K562 (cell line): ENCODE data around the gene MMP10.

Experiments used
- KLF1 ChIP-seq: fragments of 450-650 bp; IDR thresholded peaks from 2 replicates; pipeline ENCODE4 v1.6.1; 2016; ENCODE audit warnings: missing genetic modification characterization, missing compliant biosample characterization
- SIRT6 ChIP-seq: IDR thresholded peaks from one replicate; pipeline ENCODE4 v1.6.1; 2012; ENCODE audit warnings: low read depth, mild to moderate bottlenecking, control low read depth, inconsistent platforms, low read length, moderate library complexity
- ZNF707 ChIP-seq: fragments of 250-450 bp; sonication (Bioruptor Pico); conservative IDR thresholded peaks from 2 replicates; pipeline ENCODE4 v1.8.0; 2022; ENCODE audit warnings: inconsistent platforms, mild to moderate bottlenecking, moderate library complexity
- TF ChIP-seq, protein P1 (sequence below), 3 experiments: IDR thresholded peaks in 2 of 3; conservative IDR thresholded peaks in 1 of 3; 2 replicates each; pipeline ENCODE4 v1.5.1; 2011 to 2012; ENCODE audit warnings: low read length in 3 of 3, mild to moderate bottlenecking in 3 of 3, control low read depth in 2 of 3, improper control_type of control experiment in 1 of 3, inconsistent platforms in 1 of 3, low read depth in 1 of 3, mixed read lengths in 1 of 3, moderate library complexity in 1 of 3; ENCODE audit not compliant: insufficient read depth in 2 of 3

DNA sequence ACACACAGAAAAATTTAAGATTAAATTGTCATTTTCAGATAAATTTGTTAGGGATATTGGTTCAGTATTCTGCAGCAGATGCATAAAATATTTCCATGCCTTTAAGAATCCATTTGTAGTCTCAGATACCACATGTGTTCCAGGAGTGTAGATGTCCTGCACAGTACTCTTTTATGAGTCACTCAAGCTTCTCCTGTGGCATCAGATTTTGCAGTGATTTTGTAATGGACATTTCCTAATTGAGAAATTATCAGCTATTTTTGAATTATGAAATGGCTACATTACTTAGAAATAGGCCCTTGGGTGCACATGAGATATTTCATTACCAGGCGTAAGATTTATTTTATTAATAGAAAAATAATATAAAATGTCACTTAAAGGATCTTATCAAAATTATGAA lies 44.1 kb upstream of the MMP10 start:
- TF ChIP-seq ZNF707 = no peak
- TF ChIP-seq, protein P1, sequence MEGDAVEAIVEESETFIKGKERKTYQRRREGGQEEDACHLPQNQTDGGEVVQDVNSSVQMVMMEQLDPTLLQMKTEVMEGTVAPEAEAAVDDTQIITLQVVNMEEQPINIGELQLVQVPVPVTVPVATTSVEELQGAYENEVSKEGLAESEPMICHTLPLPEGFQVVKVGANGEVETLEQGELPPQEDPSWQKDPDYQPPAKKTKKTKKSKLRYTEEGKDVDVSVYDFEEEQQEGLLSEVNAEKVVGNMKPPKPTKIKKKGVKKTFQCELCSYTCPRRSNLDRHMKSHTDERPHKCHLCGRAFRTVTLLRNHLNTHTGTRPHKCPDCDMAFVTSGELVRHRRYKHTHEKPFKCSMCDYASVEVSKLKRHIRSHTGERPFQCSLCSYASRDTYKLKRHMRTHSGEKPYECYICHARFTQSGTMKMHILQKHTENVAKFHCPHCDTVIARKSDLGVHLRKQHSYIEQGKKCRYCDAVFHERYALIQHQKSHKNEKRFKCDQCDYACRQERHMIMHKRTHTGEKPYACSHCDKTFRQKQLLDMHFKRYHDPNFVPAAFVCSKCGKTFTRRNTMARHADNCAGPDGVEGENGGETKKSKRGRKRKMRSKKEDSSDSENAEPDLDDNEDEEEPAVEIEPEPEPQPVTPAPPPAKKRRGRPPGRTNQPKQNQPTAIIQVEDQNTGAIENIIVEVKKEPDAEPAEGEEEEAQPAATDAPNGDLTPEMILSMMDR (IDR thresholded peaks at IDR 0.05 in 2 of 3, conservative IDR thresholded peaks at IDR 0.05 in 1 of 3; ENCODE audit: insufficient read depth in 2 of 3, low read depth in 1 of 3, low read length in 3 of 3) = no peak
- no peak for TF ChIP-seq SIRT6
- no peak for TF ChIP-seq KLF1 (tag)
